GM03348 (cell line): ENCODE measurements around the gene PAQR8.
A peak's percentile ranks its signal among the peaks of the same experiment; 100 is the strongest.

ENCODE experiments used
- DNase-seq: peaks from one replicate; pipeline ENCODE4 v3.0.0; 2012; ENCODE audit warnings: low spot score

The PAQR8 gene

GRCh38 chr6:52361945-52362442, at the start of gene PAQR8:
Gene PAQR8, plus strand, starts transcription at chr6:52362151. Its CDS starts 41,063 bp downstream, at chr6:52403214.
- DNase-seq, result peak; percentile 98

GRCh38 chr6:52312461-52312860, 49.5 kb upstream of the PAQR8 start:
- DNase-seq, result no peak

- DNase-seq, result no peak
Measured at GRCh38 chr6:52314752-52315151, 47.2 kb upstream of the PAQR8 start.

- no peak for DNase-seq
Measured at GRCh38 chr6:52317211-52317610, 44.7 kb upstream of the PAQR8 start.

- peak; percentile 76 for DNase-seq
Measured at GRCh38 chr6:52317841-52318581, 43.9 kb upstream of the PAQR8 start.

GRCh38 chr6:52324189-52324588, 37.8 kb upstream of the PAQR8 start:
- DNase-seq, result no peak

- DNase-seq, result no peak
Measured at GRCh38 chr6:52325695-52326471, 36.1 kb upstream of the PAQR8 start.

GRCh38 chr6:52326540-52327364, 35.2 kb upstream of the PAQR8 start:
- no peak for DNase-seq

- DNase-seq, result no peak
Measured at GRCh38 chr6:52328303-52328662, 33.7 kb upstream of the PAQR8 start.

GRCh38 chr6:52328729-52329128, 33.2 kb upstream of the PAQR8 start:
- no peak for DNase-seq

- DNase-seq, result no peak
Measured at GRCh38 chr6:52330470-52330869, 31.5 kb upstream of the PAQR8 start.

GRCh38 chr6:52331793-52332457, 30.0 kb upstream of the PAQR8 start:
- DNase-seq, result no peak

- DNase-seq, result no peak
Measured at GRCh38 chr6:52333840-52334200, 28.1 kb upstream of the PAQR8 start.

GRCh38 chr6:52335576-52335975, 26.4 kb upstream of the PAQR8 start:
- DNase-seq, result no peak

- no peak for DNase-seq
Measured at GRCh38 chr6:52336919-52337561, 24.9 kb upstream of the PAQR8 start.

- no peak for DNase-seq
Measured at GRCh38 chr6:52337633-52338290, 24.2 kb upstream of the PAQR8 start.

GRCh38 chr6:52340603-52340880, 21.4 kb upstream of the PAQR8 start:
- DNase-seq, result no peak

- no peak for DNase-seq
Measured at GRCh38 chr6:52341561-52342260, 20.2 kb upstream of the PAQR8 start.

- DNase-seq, result no peak
Measured at GRCh38 chr6:52345311-52345710, 16.6 kb upstream of the PAQR8 start.

GRCh38 chr6:52346503-52346902, 15.4 kb upstream of the PAQR8 start:
- DNase-seq, result no peak

GRCh38 chr6:52347818-52348217, 14.1 kb upstream of the PAQR8 start:
- DNase-seq, result no peak
